Right ventricle myocardium superior (tissue), 1 donor: ENCODE data around the gene PACSIN2. TPM values are rescaled to one million over a fixed set of nuclear protein-coding genes. Genes with fewer than 3 reads are reported as not detected.
"Not testable (repeated sequence)": the region's sequence is repeated elsewhere in the genome, so short reads cannot be mapped to it uniquely, and the experiment has no call there.

Experiments
- ATAC-seq: fragments of 200-7000 bp; cut with Tn5 transposase; one replicate; pipeline ENCODE4 v1.9.1; 2020; ENCODE audit warnings: mild to moderate bottlenecking; ENCODE audit not compliant: poor library complexity
- DNase-seq: peaks from one replicate; pipeline ENCODE4 v3.0.0-alpha.2; 2020
- intact Hi-C: fragments of 100-400 bp; cut with DNase I; formaldehyde crosslinking; loops from one replicate; pipeline ENCODE4 v1.11.2; 2022
- total RNA-seq: library from RNA; stranded (reverse); fragmentation: NEBNext Ultra II Directional; extraction: Animal tissue kit (Norgen Biotek cat#: 25700); gene quantifications from one replicate; pipeline ENCODE4 v1.2.1, GENCODE V29; 2021
- donor health status: DM: no; HTN: yes; CAD: no; lungs with severe emphysema.

Gene PACSIN2
- total RNA-seq, 1 donor from 2014 or later: 60.2 TPM

DNA sequence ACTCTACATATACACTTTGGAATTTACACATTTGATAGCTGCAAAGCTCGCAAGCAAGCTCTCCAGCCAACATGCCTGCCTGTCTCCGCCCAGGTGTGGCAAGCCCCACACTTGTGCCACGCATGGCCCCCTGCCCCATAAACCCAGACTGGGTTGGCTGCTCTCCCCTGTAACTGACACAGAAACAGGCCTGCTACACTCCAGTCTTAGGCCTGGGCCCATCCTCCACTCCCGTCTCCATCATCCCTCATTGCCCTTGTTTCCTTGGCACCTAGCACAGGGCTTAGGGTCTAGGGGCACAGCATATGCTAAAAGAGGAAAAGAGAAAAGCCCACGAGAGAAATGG is 41.4 kb downstream of the PACSIN2 start:
- ATAC-seq (no peak), DNase-seq (no peak)
- intact Hi-C loops: no loop called here

DNA sequence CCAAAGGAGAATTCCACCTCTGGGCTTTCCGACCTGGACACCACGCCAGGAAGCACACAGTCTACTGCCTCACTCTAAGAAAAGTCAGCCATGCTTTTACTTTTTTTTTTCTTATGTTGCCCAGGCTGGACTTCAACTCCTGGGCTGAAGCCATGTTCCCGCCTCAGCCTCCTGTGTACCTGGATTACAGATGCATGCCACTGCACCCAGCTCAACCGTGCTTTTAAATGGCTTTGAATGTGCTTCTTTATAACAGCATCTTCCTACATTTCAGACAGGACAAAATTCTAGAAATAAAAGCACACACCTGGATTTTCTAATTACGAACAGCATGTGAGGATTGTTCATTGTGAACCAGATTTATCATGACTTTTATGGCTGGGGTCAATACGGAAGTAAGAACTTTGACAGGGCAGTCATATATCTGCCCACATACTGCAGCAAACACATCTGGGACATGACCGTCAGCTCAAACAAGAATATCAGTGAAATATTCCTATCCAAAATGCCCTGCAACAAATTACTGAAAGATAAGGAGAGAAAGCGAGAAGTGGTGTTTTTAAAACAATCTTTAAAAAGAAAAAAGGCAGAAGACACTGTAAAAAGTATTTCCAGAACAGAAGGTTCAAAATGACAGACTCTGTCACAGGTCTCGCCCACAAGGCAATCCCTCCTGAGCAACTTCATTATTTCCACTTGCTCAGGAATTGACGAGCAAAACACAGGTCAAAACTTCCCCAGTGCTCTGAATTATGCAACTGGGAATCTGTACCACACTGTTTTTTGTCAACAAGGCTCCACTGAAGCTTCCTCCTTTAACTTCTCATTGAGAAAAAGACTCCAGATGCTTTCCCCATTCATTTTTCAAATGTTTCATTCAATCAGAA is 42.1 kb downstream of the PACSIN2 start:
- intact Hi-C loops: no loop called here
- DNase-seq: no peak
- ATAC-seq: peak; percentile 21

DNA sequence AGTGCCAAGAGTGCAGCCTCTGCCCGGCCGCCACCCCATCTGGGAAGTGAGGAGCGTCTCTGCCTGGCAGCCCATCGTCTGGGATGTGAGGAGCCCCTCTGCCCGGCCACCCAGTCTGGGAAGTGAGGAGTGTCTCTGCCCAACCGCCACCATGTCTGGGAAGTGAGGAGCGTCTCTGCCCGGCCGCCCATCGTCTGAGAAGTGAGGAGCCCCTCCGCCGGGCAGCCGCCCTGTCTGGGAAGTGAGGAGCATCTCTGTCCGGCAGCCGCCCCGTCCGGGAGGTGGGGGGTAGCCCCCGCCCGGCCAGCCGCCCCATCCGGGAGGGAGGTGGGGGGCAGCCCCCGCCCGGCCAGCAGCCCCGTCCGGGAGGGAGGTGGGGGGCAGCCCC is 43.5 kb downstream of the PACSIN2 start:
- ATAC-seq, intact Hi-C loops, DNase-seq: not testable (repeated sequence)

DNA sequence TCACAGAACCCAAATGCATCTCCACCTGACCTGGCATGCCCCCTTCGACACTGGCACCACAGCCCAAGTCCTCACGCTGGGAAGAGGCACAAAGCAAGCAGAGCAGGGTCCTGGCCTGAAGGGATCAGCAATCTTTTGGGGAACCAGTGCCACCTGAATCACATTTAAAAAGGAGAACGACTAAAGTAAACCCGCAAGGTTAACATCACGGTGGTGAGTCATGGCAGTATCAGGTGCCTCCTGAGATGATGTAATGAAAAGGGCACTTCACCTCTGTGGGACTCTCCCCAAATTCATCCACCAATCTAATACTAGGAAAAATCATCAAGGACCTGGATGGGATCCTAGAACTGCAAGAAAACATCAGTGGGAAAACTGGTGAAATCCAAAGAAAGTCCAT is 44.9 kb downstream of the PACSIN2 start:
- intact Hi-C loops: no loop called here
- no peak for ATAC-seq
- DNase-seq: no peak

DNA sequence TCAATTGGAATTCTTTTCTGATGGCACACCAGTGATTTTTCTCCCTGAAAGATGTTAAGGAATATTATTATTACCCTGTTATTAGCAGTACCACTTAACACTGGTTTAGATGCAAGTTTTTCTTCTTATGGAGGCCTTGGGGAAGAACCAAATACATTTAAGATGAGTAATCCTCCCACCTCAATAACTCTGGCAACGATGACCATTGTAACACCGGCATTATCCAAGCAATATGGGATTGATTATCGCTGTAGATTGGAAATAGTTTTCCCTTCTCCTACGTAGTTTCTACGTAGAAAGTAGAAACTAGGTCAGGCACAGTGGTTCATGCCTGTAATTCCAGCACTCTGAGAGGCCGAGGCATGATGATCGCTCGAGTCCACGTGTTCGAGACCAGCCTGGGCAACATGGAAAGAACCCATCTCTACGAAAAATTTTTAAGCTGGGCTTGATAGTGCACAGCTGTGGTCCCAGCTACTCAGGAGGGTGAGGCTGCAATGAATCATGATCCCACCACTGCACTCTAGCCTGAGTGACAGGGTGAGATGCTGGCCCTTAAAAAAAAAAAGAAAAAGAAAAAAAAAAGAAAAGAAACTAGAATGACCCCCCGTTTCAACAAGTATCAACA is 45.5 kb downstream of the PACSIN2 start:
- no peak for DNase-seq
- no peak for ATAC-seq
- intact Hi-C loops: no loop called here

DNA sequence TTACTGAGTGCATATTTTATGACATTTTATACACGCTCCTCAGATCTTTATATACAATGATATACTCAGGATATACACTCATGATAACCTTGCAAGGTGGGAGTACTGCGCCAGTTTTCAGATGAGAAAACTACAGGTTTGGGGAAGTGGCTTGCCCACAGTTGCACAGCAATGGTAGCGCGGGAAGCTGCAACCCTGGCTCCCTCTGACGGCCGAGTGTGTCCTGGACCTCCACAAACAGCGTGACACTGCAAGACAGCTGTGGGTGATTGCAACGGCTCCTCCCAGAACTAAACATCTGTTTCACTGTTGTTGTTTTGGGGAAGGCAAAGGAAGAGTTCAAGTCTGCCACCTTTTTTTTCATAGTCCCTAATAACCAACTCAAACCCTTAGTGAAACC is 47.0 kb downstream of the PACSIN2 start:
- intact Hi-C loops: no loop called here
- peak; percentile 83 for ATAC-seq
- DNase-seq: peak; percentile 86

DNA sequence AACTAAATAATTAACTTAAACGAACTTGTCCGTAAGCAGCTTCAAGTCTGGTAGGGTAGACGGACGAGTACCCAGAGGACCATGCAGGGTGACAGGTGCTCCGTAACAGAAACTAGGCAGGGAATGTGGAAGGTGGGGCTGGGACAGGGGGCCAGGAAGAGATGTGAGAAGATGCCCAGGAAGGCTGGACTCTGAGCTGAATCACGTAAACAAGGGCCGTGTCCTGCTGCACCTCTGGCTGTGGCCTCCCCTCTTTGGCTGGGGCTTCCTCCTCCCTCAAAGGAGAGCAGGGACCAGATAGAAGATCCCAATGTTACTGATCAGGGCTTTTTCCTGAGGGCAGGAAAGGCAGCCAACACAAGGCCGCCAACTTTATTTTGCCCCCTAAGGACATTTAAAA is 47.9 kb downstream of the PACSIN2 start:
- DNase-seq (no peak), ATAC-seq (no peak)
- intact Hi-C loops: no loop called here

DNA sequence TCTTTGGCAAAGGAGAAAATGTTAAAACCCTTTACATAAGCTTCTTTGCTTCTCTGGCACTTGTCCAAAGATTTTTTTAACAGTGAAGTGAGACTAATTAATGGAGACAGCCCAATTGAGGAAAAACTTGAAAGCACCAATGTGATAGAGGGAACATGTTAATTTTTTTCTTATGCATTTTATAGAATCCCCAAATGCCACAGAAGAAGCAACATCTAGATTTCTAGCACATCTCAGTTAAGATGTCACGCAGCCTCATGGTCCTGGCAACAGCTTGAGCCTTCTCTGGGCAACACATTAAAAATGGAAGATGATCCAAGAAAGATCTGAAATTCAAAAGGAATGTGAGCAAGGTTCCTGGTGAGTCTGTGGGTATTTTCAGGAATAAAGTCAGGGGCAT is 48.5 kb downstream of the PACSIN2 start:
- DNase-seq: no peak
- ATAC-seq: no peak
- intact Hi-C loops: no loop called here

DNA sequence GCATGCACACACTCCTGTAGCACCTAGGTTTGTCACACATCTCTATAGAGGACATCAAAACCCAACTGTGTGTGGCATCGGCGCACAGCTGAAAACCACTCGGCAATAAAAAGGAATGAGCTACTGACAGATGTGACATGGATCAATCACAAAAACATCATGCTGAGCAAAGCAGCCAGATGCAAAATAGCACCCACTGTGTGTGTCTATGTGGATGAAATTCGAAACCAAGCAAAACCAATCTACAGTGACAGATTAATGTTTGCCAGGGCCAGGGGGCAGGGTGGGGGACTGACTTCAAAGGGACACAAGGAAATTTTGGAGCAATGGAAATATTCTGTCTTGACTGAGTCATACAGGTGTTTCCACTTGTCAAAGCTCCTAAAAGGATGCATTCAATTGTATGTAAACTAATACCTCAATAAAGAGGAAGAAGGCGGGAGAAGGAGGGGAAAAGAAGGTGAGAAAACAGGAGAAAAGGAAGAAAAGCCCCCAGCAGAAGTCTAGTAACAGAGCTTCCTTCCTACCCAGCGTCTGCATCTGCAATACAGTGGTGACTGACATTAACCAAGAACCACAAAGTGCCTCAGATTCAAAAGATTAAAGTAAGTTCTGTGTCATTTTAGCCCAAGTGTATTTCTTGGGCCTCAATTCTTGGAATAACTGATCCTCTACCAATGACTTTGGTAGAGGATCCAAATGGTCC is 49.8 kb downstream of the PACSIN2 start:
- intact Hi-C loops: no loop called here
- DNase-seq (no peak), ATAC-seq (no peak)

DNA sequence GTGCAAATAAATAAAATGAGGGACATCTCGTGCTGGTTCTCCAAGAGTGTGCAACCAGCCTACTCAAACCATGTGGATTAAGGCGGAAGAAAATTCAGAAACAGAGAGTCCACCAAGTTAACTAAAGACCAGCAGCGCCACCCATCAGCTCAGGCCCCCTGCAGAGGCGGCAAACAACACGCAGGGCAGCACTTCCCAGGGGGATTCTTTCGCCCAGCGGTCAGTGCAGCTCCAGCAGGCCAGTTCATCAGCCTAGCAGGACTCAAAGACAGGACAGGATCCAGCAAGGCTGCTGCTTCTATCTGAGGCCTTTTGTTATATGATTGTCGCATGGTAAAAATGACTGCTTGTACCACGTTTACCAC is 51.7 kb downstream of the PACSIN2 start:
- DNase-seq: no peak
- no peak for ATAC-seq
- intact Hi-C loops: no loop called here

DNA sequence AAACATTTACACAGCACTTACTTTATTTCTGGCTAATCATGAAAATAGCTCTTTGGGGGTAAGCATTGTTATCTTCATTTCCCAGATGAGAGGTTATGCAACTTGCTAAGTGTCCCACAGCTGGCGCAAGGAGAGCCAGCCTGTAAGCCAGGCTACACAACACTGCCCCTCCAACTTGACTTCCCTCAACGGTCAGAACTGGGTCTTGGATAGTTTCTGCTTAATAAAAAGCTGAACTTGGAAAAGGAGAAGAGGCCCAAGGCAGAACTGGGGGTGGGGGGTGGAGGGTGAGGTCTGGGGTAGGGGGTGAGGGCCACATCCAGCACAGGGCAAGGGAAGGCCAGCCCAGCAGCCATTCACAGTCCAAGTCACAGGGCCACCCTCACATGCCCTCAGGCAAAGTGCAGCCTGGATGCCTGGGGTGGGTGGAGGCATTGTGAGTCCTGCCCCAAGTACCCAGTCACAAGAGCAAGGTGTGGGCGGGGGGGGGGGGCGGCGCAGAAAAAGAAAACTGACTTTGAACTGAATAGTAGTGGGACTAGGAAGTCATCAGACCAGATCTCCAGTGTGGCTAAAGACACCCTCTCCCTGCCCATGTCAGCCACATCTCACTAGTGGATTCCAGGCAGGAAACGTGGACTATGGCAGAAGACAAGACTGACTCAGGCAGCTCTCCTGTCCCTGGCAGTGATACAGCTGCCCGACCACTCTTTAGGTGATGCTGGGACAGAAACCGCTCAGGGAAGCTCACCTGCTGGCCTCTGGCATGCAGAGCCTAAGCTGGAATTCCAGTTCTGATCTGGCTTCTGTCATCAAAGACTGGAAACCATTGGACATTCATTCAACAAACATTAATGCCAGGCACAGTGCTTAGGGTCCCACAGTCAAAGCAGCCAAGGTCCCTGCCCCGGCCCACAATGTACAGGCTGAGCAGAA is 52.4 kb downstream of the PACSIN2 start:
- intact Hi-C loops: no loop called here
- peak; percentile 44 for ATAC-seq
- DNase-seq: peak; percentile 49

DNA sequence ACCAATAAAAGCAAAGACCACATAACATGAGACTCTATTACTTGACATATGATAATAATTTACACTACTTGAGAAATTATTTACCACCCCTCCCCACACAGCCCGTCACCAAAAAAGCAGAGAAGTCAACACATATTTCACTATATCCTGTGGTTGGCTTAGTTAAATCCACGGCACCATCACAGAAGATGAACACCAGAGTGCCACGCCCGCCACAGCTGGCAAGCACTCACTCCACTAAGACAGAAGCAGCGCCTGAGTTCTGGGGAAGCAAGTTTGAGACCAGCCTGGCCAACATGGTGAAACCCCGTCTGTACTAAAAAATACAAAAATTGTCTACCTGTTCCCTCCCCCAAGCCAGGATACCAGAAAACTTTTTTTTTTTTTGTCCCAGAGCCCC is 53.1 kb downstream of the PACSIN2 start:
- ATAC-seq: peak; percentile 10
- intact Hi-C loops: no loop called here
- no peak for DNase-seq

DNA sequence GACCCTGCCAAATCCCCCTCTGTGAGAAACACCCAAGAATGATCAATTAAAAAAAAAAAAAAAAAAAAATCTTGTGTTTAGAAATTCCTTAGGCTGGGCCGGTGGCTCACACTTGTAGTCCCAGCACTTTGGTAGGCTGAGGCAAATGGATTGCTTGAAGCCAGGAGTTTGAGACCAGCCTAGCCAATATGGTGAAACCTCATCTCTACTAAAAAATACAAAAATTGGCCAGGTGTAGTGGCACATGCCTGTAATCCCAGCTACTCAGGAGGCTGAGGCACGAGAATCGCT is 53.6 kb downstream of the PACSIN2 start:
- ATAC-seq, DNase-seq, intact Hi-C loops: not testable (repeated sequence)

DNA sequence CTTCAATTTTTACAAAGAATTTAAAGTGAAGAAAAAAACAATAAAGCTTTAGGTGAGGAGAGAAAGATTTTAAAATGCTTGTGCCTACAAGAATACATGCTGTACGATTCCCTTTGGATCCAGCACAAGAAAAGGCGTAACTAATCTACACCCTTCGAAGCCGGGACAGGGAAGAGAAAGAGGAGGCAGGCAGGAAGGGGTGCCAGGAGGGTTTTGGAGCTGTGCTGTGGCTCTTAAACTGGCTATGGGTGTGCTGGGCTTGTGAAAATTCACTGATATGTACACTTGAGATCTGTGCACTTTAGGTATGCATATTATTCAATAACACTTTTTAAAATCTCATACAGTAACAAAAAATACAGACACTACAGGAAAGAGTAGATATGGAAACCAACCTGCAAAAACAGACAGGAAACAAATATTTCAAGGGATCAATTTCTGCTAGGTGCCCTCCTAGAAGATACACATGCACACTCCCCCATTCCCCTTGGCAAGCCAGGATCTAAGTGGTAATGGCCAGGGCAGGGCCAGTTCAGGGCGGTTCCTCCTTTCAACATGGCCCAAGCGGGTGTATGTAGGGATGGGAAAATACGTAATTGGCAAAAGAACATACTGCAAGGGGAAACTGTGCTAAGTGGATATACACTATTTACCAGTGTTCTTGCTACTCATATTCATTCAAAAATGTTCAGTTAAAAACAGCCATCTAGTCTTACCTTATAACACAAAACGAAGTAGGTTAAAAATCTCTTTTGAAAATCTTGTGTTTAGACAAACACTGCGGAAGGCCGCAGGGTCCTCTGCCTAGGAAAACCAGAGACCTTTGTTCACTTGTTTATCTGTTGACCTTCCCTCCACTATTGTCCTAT is 54.2 kb downstream of the PACSIN2 start:
- intact Hi-C loops: no loop called here
- no peak for ATAC-seq
- no peak for DNase-seq

DNA sequence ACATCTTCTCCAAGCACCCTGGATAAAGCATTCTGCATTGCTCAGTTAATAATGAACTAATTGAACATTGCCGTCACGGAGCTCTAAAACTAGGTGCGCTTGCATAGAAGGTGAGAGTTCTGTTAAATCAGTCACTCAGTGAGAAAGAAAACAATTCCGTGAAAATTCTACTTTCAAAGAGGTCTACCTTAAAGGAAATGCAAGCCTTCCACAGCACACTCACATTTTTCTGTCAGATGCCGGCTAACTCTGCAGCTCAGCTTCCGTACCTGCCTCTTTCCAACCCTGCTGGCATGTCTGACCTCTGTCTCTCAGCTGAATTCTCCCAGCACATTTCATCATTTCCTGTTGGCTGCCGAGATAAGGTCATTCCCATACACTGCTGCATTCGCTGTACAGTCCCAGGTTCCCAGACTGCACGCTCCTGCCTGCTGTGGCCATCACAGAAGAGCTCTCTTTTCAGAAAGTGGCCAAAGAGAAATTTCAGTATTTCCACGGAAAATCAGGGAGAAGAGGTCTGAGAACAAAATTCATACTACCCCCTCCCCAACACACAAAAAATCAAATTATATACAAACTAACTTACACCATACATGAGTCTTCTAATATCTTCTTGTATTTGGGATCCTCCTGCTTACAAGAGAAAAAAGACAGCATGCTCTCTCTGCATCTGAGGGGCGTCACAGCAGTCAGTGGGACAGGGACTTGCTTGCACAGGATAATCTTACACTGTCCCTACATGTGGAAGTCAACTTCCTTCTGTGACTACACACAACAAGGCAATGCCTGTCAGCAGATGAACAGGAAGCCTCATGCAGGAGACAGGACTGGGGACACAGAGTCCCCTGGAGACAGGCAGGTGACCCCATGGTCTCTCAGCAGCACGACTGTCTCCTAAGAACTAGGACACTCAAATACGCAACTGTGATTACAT is 55.1 kb downstream of the PACSIN2 start:
- peak; percentile 64 for DNase-seq
- intact Hi-C loops: no loop called here
- ATAC-seq: peak; percentile 89

DNA sequence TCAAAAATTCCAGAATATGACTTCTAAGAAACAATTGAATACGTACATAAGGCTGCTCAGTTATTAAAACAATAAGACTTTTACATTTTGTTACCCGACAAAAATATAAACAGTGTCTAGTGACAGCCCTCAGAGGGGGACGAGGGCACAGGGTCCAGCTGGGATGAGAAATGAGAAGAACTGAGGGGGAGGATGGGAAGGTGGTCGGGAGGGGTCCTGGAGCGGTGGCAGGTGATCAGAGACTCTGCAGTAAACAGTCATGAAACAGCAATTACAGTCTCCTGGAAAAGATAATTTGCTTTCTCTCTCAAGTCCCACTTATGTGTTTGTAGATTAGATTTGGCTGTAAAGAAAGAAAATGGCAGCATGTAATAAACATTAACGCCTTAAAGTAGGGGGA is 56.0 kb downstream of the PACSIN2 start:
- intact Hi-C loops: no loop called here
- DNase-seq (no peak), ATAC-seq (no peak)

DNA sequence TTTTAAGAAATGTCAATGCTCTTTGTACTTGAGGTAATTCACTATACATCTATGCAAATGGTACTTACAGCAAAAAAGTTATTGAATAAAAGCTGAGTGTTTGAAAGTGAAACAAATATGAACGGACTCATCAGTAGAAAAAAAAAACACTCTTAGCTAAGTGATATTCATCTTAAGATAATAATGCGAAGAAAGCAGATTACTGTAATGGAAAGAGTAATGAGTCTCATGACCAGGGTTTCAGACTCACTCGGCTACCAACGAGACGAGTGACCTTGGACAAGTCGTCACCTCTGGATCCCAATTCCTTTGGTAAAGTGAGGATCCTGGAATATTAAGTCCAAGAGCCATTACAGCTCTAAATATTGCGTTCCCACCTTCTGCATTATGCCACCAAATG is 57.0 kb downstream of the PACSIN2 start:
- intact Hi-C loops: no loop called here
- ATAC-seq: no peak
- DNase-seq: no peak
